Caco-2 (cell line): ENCODE measurements around the gene TSPAN32. TPM values are rescaled to one million over a fixed set of nuclear protein-coding genes. Genes with fewer than 3 reads are reported as not detected.

Source experiments
- BruUV-seq: library from RNA; stranded (reverse); fragments of 400-500 nt; replicated peaks from 2 replicates; lab custom pipeline; 2021; lab: Mats Ljungman, UMichigan
- CTCF ChIA-PET: fragments of 300-600 bp; sonication (Branson Sonifier 250); formaldehyde crosslinking; loops from one replicate; lab custom pipeline; 2022; ENCODE audit warnings: antibody characterized with exemption; lab: Charles Lee
- POLR2A ChIA-PET: fragments of 300-600 bp; sonication (Branson Sonifier 250); formaldehyde crosslinking; loops from one replicate; lab custom pipeline; 2022; ENCODE audit warnings: antibody characterized with exemption; lab: Charles Lee
- DNase-seq, 2 experiments: peaks; one replicate each; pipeline versions ENCODE4 v3.0.0 to v3.0.0-alpha.2; 2020 to 2022
- H3K27me3 ChIP-seq: replicated peaks from 2 replicates; pipeline ENCODE4 v1.6.0; 2011; ENCODE audit warnings: low read length; ENCODE audit not compliant: control insufficient read depth, insufficient read depth
- H3K36me3 ChIP-seq: 2 replicates; pipeline ENCODE4 v1.5.1; 2011; ENCODE audit warnings: low read length; ENCODE audit not compliant: control insufficient read depth, insufficient read depth
- H3K4me1 ChIP-seq: fragments of 250-450 bp; sonication (Bioruptor Pico); 2 replicates; pipeline ENCODE4 v1.5.1; 2020; ENCODE audit warnings: mild to moderate bottlenecking
- H3K4me3 ChIP-seq: 2 replicates; pipeline ENCODE4 v1.5.1; 2011; ENCODE audit warnings: low read depth, mild to moderate bottlenecking, control low read depth, low read length
- H3K9me3 ChIP-seq: fragments of 250-450 bp; sonication (Bioruptor Pico); 2 replicates; pipeline ENCODE4 v1.5.1; 2020; ENCODE audit warnings: mild to moderate bottlenecking, moderate library complexity
- H3K27ac Mint-ChIP-seq: one replicate; pipeline ENCODE4 v1.8.0; 2022; ENCODE audit warnings: mixed read lengths; ENCODE audit not compliant: unreplicated experiment
- H3K27me3 Mint-ChIP-seq: one replicate; pipeline ENCODE4 v1.8.0; 2022; ENCODE audit warnings: mixed read lengths; ENCODE audit not compliant: insufficient read depth, unreplicated experiment
- H3K36me3 Mint-ChIP-seq: one replicate; pipeline ENCODE4 v1.8.0; 2022; ENCODE audit warnings: mild to moderate bottlenecking, mixed read lengths; ENCODE audit not compliant: insufficient read depth, unreplicated experiment
- H3K4me1 Mint-ChIP-seq: one replicate; pipeline ENCODE4 v1.8.0; 2022; ENCODE audit warnings: low read depth, mixed read lengths; ENCODE audit not compliant: unreplicated experiment
- H3K4me3 Mint-ChIP-seq: one replicate; pipeline ENCODE4 v1.8.0; 2022; ENCODE audit warnings: mild to moderate bottlenecking, moderate library complexity, mixed read lengths; ENCODE audit not compliant: unreplicated experiment
- H3K9me3 Mint-ChIP-seq: one replicate; pipeline ENCODE4 v1.8.0; 2022; ENCODE audit warnings: mixed read lengths; ENCODE audit not compliant: unreplicated experiment
- CTCF ChIP-seq, 2 experiments: fragments of 200-600 bp in 1 of 2; IDR thresholded peaks; 1 replicate in 1 of 2; 2 replicates in 1 of 2; pipeline versions ENCODE4 v1.5.1 to v1.8.0; 2011 to 2022; ENCODE audit warnings: antibody characterized with exemption in 1 of 2, control low read depth in 1 of 2, inconsistent platforms in 1 of 2, low read depth in 1 of 2, low read length in 1 of 2, mild to moderate bottlenecking in 1 of 2, moderate library complexity in 1 of 2; ENCODE audit not compliant: insufficient read depth in 1 of 2, severe bottlenecking in 1 of 2, unreplicated experiment in 1 of 2
- intact Hi-C: fragments of 100-400 bp; cut with micrococcal nuclease; formaldehyde crosslinking; loops from one replicate; pipeline ENCODE4 v1.10.0; 2022; ENCODE audit not compliant: unreplicated experiment
- total RNA-seq: library from RNA; stranded (reverse); gene quantifications from 2 replicates; pipeline ENCODE4 v1.2.3, GENCODE V29; 2022

TSPAN32 gene
- total RNA-seq, 1 experiment from 2014 or later: 1.2 TPM

DNA sequence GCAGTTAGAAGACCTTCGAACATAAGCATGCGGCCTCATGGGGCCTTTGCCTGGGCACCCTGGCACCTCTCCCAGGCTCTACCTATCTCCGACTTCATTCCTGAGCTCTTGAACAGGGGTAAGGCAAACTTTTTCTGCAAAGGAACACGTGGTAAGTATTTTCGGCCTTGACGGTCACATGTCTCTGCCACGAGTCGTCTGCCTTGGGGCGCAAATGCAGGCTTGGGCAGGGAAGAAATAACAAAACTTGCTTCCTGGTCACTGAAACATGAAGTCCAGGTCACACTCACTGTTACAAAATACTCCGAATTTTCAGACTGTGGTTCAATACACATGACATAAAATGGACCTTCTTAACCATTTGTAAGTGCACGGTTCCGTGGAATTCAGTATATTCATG, 28.0 kb upstream of the TSPAN32 start:
- Histone ChIP-seq H3K4me1 (peaks cover 16% of the 10 kb centered on the region), H3K36me3 (no peaks in the 10 kb centered on the region), H3K27me3 (no peaks in the 10 kb centered on the region), H3K4me3 (no peak overlapping the region), H3K9me3 (no peaks in the 10 kb centered on the region)
- Mint-ChIP-seq H3K27me3 (no peaks in the 10 kb centered on the region), H3K4me1 (no peaks in the 10 kb centered on the region), H3K9me3 (no peaks in the 10 kb centered on the region), H3K27ac (no peak overlapping the region), H3K36me3 (peaks cover 9% of the 10 kb centered on the region), H3K4me3 (no peak overlapping the region)
- no peak for DNase-seq
- BruUV-seq: no TSS peak
- CTCF ChIA-PET: no interaction called here
- intact Hi-C loops: no loop called here
- no peak for TF ChIP-seq CTCF (IDR thresholded peaks at IDR 0.05; ENCODE audit: insufficient read depth in 1 of 2, low read depth in 1 of 2, low read length in 1 of 2, severe bottlenecking in 1 of 2, unreplicated experiment in 1 of 2)
- POLR2A ChIA-PET: no interaction called here

DNA sequence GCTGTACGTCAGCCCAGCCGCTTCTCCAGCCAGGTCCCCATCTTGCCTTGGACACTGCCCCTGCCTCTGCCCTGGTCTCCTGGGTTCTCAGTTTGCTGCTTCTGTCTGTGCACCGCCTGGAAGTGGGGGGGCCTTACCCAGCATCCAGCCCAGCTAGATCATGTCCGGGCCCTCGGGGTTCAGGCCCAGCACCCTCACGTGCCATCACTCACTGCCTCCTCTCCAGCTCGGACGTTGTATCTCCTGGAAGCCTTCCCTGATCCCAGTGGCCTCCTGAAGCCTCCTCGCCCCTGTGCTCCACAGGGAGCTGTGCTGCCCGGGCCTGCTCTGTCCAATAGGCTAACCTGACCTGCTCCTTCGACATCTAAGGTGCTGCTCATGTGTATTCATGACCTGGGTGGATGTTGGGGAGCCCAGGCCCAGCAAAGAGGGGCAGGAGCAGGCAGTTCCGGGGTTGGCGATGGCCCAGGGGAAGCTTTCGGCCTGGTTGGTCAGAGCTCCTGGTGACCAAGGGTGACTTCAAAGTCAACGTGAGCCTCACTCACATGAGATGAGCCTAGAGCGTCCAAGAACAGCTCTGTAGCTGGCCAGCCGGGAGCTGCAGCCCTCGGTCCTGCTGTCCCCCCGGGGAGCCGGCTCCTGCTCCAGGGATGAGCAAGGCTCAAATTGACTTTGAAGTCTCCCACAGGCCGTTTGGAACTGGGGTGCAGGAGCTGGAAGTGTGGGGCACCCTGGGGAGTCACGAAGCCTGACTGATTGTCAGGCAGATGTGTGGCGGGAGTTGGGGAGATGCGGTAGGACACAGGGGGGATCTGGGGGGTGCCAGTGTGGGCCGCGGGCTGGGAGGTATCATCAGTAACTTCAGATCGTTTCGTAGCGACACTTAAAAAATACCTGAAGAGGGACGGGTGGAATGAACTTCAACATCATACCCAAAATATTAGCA, 26.2 kb upstream of the TSPAN32 start:
- Histone ChIP-seq H3K4me1 (peaks cover 15% of the 10 kb centered on the region), H3K4me3 (no peak overlapping the region), H3K36me3 (no peaks in the 10 kb centered on the region), H3K9me3 (no peaks in the 10 kb centered on the region), H3K27me3 (no peaks in the 10 kb centered on the region)
- Mint-ChIP-seq H3K36me3 (no peaks in the 10 kb centered on the region), H3K9me3 (peaks cover 10% of the 10 kb centered on the region), H3K27me3 (peaks cover 3% of the 10 kb centered on the region), H3K4me3 (no peak overlapping the region), H3K27ac (no peak overlapping the region), H3K4me1 (no peaks in the 10 kb centered on the region)
- ChIA-PET CTCF (interaction anchor here (0.7 kb wide), 1 partner anchor 30 kb away, joined by 3 read pairs; no protein-coding TSS in a partner anchor), POLR2A (no interaction called here)
- intact Hi-C loops: no loop called here
- DNase-seq: no peak
- no peak for TF ChIP-seq CTCF (IDR thresholded peaks at IDR 0.05; ENCODE audit: insufficient read depth in 1 of 2, low read depth in 1 of 2, low read length in 1 of 2, severe bottlenecking in 1 of 2, unreplicated experiment in 1 of 2)
- no TSS peak for BruUV-seq

GRCh38 chr11:2276280-2277007, 25.4 kb upstream of the TSPAN32 start:
- H3K4me1 ChIP-seq: peaks cover 10% of the 10 kb centered on the region; the same call in 1 of the 2 replicates
- no TSS peak for BruUV-seq
- peaks cover 10% of the 10 kb centered on the region for H3K9me3 Mint-ChIP-seq
- no peaks in the 10 kb centered on the region for H3K27me3 ChIP-seq
- intact Hi-C loops: no loop called here
- TF ChIP-seq CTCF (IDR thresholded peaks at IDR 0.05; ENCODE audit: insufficient read depth in 1 of 2, low read depth in 1 of 2, low read length in 1 of 2, severe bottlenecking in 1 of 2, unreplicated experiment in 1 of 2): no peak
- no peaks in the 10 kb centered on the region for H3K36me3 ChIP-seq
- POLR2A ChIA-PET: no interaction called here
- CTCF ChIA-PET: interaction anchor here (1.8 kb wide), 1 partner anchor 23 kb away, joined by 7 read pairs; no protein-coding TSS in a partner anchor
- H3K4me1 Mint-ChIP-seq: no peaks in the 10 kb centered on the region
- no peak for DNase-seq
- H3K36me3 Mint-ChIP-seq: no peaks in the 10 kb centered on the region
- H3K4me3 Mint-ChIP-seq: no peak overlapping the region
- no peaks in the 10 kb centered on the region for H3K9me3 ChIP-seq
- H3K27me3 Mint-ChIP-seq: peaks cover 3% of the 10 kb centered on the region
- H3K4me3 ChIP-seq: no peak overlapping the region
- no peak overlapping the region for H3K27ac Mint-ChIP-seq
